OCI-LY7 (cell line): ENCODE results near the gene MINDY4. TPM values are rescaled to one million over a fixed set of nuclear protein-coding genes. Genes with fewer than 3 reads are reported as not detected.
A peak's percentile ranks its signal among the peaks of the same experiment; 100 is the strongest.

Experiments used
- BruUV-seq: library from RNA; stranded (reverse); fragments of 400-500 nt; replicated peaks from 2 replicates; lab custom pipeline; 2021; lab: Mats Ljungman, UMichigan
- CTCF ChIA-PET: fragments of 300-600 bp; sonication (Branson Sonifier 250); formaldehyde crosslinking; loops from one replicate; lab custom pipeline; 2022; ENCODE audit warnings: antibody characterized with exemption; ENCODE audit not compliant: unreplicated experiment; lab: Charles Lee
- POLR2A ChIA-PET: fragments of 300-600 bp; sonication (Branson Sonifier 250); formaldehyde crosslinking; loops from one replicate; lab custom pipeline; 2022; ENCODE audit warnings: antibody characterized with exemption; lab: Charles Lee
- DNase-seq: peaks from one replicate; pipeline ENCODE4 v3.0.0-alpha.2; 2015; ENCODE audit warnings: low spot score
- H2AFZ ChIP-seq: fragments of 200-600 bp; sonication (generic), shearing (Covaris generic); 2 replicates; pipeline ENCODE4 v1.6.1; 2014; ENCODE audit warnings: mild to moderate bottlenecking, antibody characterized with exemption, low read length, moderate library complexity
- H3K27ac ChIP-seq: fragments of 200-600 bp; sonication (generic); 2 replicates; pipeline ENCODE4 v1.5.1; 2014; ENCODE audit warnings: mixed run types, low read depth, mild to moderate bottlenecking, moderate library complexity, low read length, inconsistent platforms; ENCODE audit not compliant: poor library complexity, severe bottlenecking
- H3K36me3 ChIP-seq: fragments of 200-600 bp; sonication (generic); 2 replicates; pipeline ENCODE4 v1.6.1; 2014; ENCODE audit warnings: mild to moderate bottlenecking, antibody characterized with exemption, low read length, moderate library complexity, mixed read lengths; ENCODE audit not compliant: insufficient read depth
- H3K4me1 ChIP-seq: fragments of 200-600 bp; sonication (generic); 2 replicates; pipeline ENCODE4 v1.5.1; 2014; ENCODE audit warnings: mild to moderate bottlenecking, low read length; ENCODE audit not compliant: insufficient read depth, poor library complexity, severe bottlenecking
- H3K4me2 ChIP-seq: fragments of 200-600 bp; sonication (generic); 2 replicates; pipeline ENCODE4 v1.6.1; 2014; ENCODE audit warnings: mild to moderate bottlenecking, low read length
- H3K4me3 ChIP-seq: fragments of 200-600 bp; sonication (generic); 2 replicates; pipeline ENCODE4 v1.5.1; 2014; ENCODE audit warnings: mild to moderate bottlenecking, low read depth, low read length; ENCODE audit not compliant: poor library complexity, severe bottlenecking
- H3K79me2 ChIP-seq: fragments of 200-600 bp; sonication (generic); 2 replicates; pipeline ENCODE4 v1.6.1; 2016; ENCODE audit warnings: low read depth, mild to moderate bottlenecking, low read length, moderate library complexity, mixed read lengths; ENCODE audit not compliant: insufficient read depth
- H3K9me2 ChIP-seq: fragments of 200-600 bp; sonication (generic); 2 replicates; pipeline ENCODE4 v1.6.1; 2016; ENCODE audit warnings: mild to moderate bottlenecking, low read length, mixed read lengths; ENCODE audit not compliant: insufficient read depth
- H3K9me3 ChIP-seq: fragments of 200-600 bp; sonication (generic); 2 replicates; pipeline ENCODE4 v1.6.1; 2014; ENCODE audit warnings: mild to moderate bottlenecking, mixed run types, low read length, mixed read lengths
- H4K20me1 ChIP-seq: fragments of 200-600 bp; sonication (generic); 2 replicates; pipeline ENCODE4 v1.6.1; 2014; ENCODE audit warnings: mild to moderate bottlenecking, antibody characterized with exemption, low read length, moderate library complexity, mixed read lengths; ENCODE audit not compliant: insufficient read depth
- EZH2phosphoT487 ChIP-seq: fragments of 200-600 bp; sonication (generic); IDR thresholded peaks from 2 replicates; pipeline ENCODE4 v1.6.1; 2018; ENCODE audit warnings: low read depth, borderline replicate concordance, mild to moderate bottlenecking, mixed run types, antibody characterized with exemption, low read length, moderate library complexity, mixed read lengths
- intact Hi-C: fragments of 100-400 bp; cut with micrococcal nuclease; formaldehyde crosslinking; loops from one replicate; pipeline ENCODE4 v1.10.0; 2022; ENCODE audit not compliant: unreplicated experiment
- total RNA-seq, 2 experiments: library from RNA; depleted of rRNA in 1 of 2; stranded (reverse); fragments of >200 nt in 1 of 2; shearing (Covaris generic) in 1 of 2; gene quantifications; 2 replicates each; pipeline ENCODE4 v1.2.3, GENCODE V29; 2014 to 2022
- TF ChIP-seq, protein P1 (sequence below): fragments of 200-600 bp; sonication (generic); conservative IDR thresholded peaks from 2 replicates; pipeline ENCODE4 v1.5.1; 2014; ENCODE audit warnings: mild to moderate bottlenecking, antibody characterized with exemption, low read length, moderate library complexity, mixed read lengths

Gene MINDY4
- total RNA-seq, 2 experiments from 2014 or later = 0.86 TPM; not detected in 1

DNA sequence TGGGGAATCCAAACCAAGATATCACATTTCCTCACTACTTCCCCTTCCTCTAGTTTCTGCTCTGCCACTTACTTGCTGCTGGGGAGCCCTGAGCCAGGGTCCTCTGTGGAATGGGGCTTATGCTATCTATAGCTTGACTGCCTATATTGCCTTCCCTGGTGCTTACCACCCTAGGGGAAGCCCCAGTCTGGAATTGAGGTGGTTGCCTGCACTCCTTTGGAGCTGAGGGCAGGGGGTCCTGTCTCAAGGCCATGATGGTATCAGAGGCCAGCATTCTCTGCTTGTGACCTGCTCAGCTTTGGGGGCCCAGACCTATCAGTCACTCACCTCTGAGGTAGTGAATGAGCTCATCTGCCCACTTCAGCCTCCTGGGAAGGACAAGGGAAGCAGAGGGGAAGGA, 48.5 kb upstream of the MINDY4 start:
- no peaks in the 10 kb centered on the region for H3K9me3 ChIP-seq
- no peaks in the 10 kb centered on the region for H3K79me2 ChIP-seq
- no peaks in the 10 kb centered on the region for H3K36me3 ChIP-seq
- TF ChIP-seq, protein P1, sequence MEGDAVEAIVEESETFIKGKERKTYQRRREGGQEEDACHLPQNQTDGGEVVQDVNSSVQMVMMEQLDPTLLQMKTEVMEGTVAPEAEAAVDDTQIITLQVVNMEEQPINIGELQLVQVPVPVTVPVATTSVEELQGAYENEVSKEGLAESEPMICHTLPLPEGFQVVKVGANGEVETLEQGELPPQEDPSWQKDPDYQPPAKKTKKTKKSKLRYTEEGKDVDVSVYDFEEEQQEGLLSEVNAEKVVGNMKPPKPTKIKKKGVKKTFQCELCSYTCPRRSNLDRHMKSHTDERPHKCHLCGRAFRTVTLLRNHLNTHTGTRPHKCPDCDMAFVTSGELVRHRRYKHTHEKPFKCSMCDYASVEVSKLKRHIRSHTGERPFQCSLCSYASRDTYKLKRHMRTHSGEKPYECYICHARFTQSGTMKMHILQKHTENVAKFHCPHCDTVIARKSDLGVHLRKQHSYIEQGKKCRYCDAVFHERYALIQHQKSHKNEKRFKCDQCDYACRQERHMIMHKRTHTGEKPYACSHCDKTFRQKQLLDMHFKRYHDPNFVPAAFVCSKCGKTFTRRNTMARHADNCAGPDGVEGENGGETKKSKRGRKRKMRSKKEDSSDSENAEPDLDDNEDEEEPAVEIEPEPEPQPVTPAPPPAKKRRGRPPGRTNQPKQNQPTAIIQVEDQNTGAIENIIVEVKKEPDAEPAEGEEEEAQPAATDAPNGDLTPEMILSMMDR = no peak
- TF ChIP-seq EZH2phosphoT487 = no peak
- H4K20me1 ChIP-seq = no peaks in the 10 kb centered on the region
- DNase-seq = no peak
- POLR2A ChIA-PET = interaction anchor here (0.6 kb wide), 1 partner anchor 13 kb away, joined by 6 read pairs; no protein-coding TSS in a partner anchor
- peaks cover 16% of the 10 kb centered on the region for H3K4me1 ChIP-seq
- H3K4me2 ChIP-seq = no peak overlapping the region
- no peak overlapping the region for H3K27ac ChIP-seq
- CTCF ChIA-PET = no interaction called here
- no peak overlapping the region for H2AFZ ChIP-seq
- intact Hi-C loops = no loop called here
- no TSS peak for BruUV-seq
- H3K4me3 ChIP-seq = no peak overlapping the region
- no peaks in the 10 kb centered on the region for H3K9me2 ChIP-seq

DNA sequence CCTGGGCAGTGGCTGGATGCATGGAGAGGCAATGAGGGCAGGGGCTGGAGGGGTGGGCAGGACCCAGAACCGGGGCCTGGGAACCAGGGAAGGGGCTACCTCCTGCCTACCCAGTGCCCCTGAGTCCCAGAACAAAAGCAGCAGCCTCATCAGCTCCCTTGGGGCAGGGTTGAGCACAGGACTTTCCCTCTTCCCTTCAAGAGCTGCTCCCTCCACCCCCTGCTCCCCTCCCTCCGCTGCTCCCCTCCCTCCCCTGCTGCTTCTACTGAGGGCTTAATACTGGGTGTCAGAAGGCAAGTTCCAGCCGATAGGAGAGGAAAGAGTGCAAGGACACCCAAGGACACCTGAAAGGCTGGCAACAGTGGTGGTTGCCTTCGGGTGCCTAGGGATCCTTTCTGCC, 47.4 kb upstream of the MINDY4 start:
- H3K27ac ChIP-seq = no peak overlapping the region
- DNase-seq = no peak
- no peak overlapping the region for H2AFZ ChIP-seq
- CTCF ChIA-PET = no interaction called here
- no peak overlapping the region for H3K4me2 ChIP-seq
- H3K79me2 ChIP-seq = no peaks in the 10 kb centered on the region
- intact Hi-C loops = no loop called here
- H3K9me3 ChIP-seq = no peaks in the 10 kb centered on the region
- H3K36me3 ChIP-seq = no peaks in the 10 kb centered on the region
- POLR2A ChIA-PET = interaction anchor here (0.6 kb wide), 1 partner anchor 82 kb away, joined by 3 read pairs; no protein-coding TSS in a partner anchor
- H3K9me2 ChIP-seq = no peaks in the 10 kb centered on the region
- no peak overlapping the region for H3K4me3 ChIP-seq
- H4K20me1 ChIP-seq = no peaks in the 10 kb centered on the region
- no peak for TF ChIP-seq EZH2phosphoT487
- TF ChIP-seq, protein P1 = no peak
- H3K4me1 ChIP-seq = peaks cover 27% of the 10 kb centered on the region
- no TSS peak for BruUV-seq

DNA sequence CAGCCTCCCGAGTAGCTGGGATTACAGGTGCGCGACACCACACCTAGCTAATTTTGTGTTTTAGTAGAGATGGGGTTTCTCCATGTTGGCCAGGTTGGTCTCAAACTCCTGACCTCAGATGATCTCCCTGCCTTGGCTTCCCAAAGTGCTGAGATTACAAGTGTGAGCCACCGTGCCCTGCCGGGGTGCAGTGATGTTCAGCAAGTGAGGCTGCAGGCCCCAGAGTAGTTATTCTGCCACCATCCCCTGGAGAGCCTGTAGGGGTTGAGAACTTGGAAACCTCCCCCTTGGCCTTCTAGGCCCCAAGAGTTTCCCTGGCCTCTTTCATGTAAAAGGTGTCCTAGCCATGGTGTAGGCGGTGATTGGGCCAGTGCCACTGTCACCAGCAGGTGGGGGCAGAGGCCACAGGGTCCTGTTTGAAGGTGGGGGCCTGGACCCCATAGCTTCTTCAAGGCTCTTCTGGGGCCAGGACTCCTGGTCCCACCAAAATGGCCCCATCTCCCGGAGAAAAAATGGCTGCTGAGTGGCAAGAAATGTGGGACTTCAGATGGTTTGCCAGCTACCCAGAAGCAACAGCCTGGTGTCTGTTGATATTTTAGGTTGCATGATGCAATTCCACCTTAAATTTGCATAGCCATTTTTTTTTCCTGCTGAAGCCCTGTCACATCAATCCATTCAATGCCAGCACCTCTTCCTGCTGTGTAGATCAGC, 44.8 kb upstream of the MINDY4 start:
- peak overlapping the region; percentile 58 for H3K27ac ChIP-seq
- TF ChIP-seq, protein P1 = peak; percentile 64
- no peak for TF ChIP-seq EZH2phosphoT487
- H3K9me2 ChIP-seq = no peaks in the 10 kb centered on the region
- peak overlapping the region; percentile 95 for H2AFZ ChIP-seq
- BruUV-seq = TSS peak; percentile 90
- no peaks in the 10 kb centered on the region for H3K9me3 ChIP-seq
- H3K79me2 ChIP-seq = no peaks in the 10 kb centered on the region
- peak; percentile 70 for DNase-seq
- CTCF ChIA-PET = interaction anchor here (0.6 kb wide), 3 partner anchors 23 to 162 kb away, joined by 3 to 4 read pairs (median 4); no protein-coding TSS in a partner anchor
- POLR2A ChIA-PET = interaction anchor here (0.7 to 1.5 kb wide), 4 partner anchors 9 to 177 kb away, joined by 3 to 4 read pairs (median 4); no protein-coding TSS in a partner anchor
- no peaks in the 10 kb centered on the region for H4K20me1 ChIP-seq
- intact Hi-C loops = loop anchor here (2.0 kb wide), 2 partner anchors 130 to 450 kb away; no protein-coding TSS in a partner anchor
- peaks cover 27% of the 10 kb centered on the region for H3K4me1 ChIP-seq
- H3K4me3 ChIP-seq = peak overlapping the region; percentile 63
- peak overlapping the region; percentile 72 for H3K4me2 ChIP-seq
- no peaks in the 10 kb centered on the region for H3K36me3 ChIP-seq
